GM23248 (cell line): ENCODE measurements around the gene SERPINB5. TPM values are rescaled to one million over a fixed set of nuclear protein-coding genes. Genes with fewer than 3 reads are reported as not detected.

Experiments
- DNase-seq: peaks from one replicate; pipeline ENCODE4 v3.0.0-alpha.2; 2015
- H2AFZ ChIP-seq: fragments of 200-600 bp; sonication (generic); 2 replicates; pipeline ENCODE4 v1.6.1; 2016; ENCODE audit warnings: antibody characterized with exemption
- H3F3A ChIP-seq: fragments of 200-600 bp; sonication (generic); 2 replicates; pipeline ENCODE4 v1.6.1; 2016; ENCODE audit warnings: mild to moderate bottlenecking, antibody characterized with exemption, mixed run types; ENCODE audit not compliant: insufficient read depth
- H3K27ac ChIP-seq: fragments of 200-600 bp; sonication (generic); 2 replicates; pipeline ENCODE4 v1.5.1; 2016; ENCODE audit warnings: mild to moderate bottlenecking
- H3K27me3 ChIP-seq: fragments of 200-600 bp; sonication (generic); replicated peaks from 2 replicates; pipeline ENCODE4 v1.6.1; 2016; ENCODE audit warnings: mild to moderate bottlenecking; ENCODE audit not compliant: insufficient read depth
- H3K36me3 ChIP-seq: fragments of 200-600 bp; sonication (generic); 2 replicates; pipeline ENCODE4 v1.6.1; 2016; ENCODE audit warnings: low read depth, mild to moderate bottlenecking
- H3K4me1 ChIP-seq: fragments of 200-600 bp; sonication (generic); 2 replicates; pipeline ENCODE4 v1.6.1; 2016; ENCODE audit warnings: mild to moderate bottlenecking; ENCODE audit not compliant: insufficient read depth
- H3K4me2 ChIP-seq: fragments of 200-600 bp; sonication (generic); one replicate; pipeline ENCODE4 v1.6.1; 2016; ENCODE audit warnings: mild to moderate bottlenecking; ENCODE audit not compliant: unreplicated experiment
- H3K4me3 ChIP-seq: fragments of 200-600 bp; sonication (generic); 2 replicates; pipeline ENCODE4 v1.5.1; 2016; ENCODE audit warnings: mild to moderate bottlenecking
- H3K79me2 ChIP-seq: fragments of 200-600 bp; sonication (generic); 2 replicates; pipeline ENCODE4 v1.6.1; 2016; ENCODE audit warnings: mild to moderate bottlenecking; ENCODE audit not compliant: insufficient read depth
- H3K9ac ChIP-seq: fragments of 200-600 bp; sonication (generic); 2 replicates; pipeline ENCODE4 v1.6.1; 2016; ENCODE audit warnings: mild to moderate bottlenecking
- H3K9me2 ChIP-seq: fragments of 200-600 bp; sonication (generic); 2 replicates; pipeline ENCODE4 v1.6.1; 2016; ENCODE audit warnings: mixed run types, mild to moderate bottlenecking, moderate library complexity; ENCODE audit not compliant: insufficient read depth
- H3K9me3 ChIP-seq: fragments of 200-600 bp; sonication (generic); one replicate; pipeline ENCODE4 v1.6.1; 2017; ENCODE audit warnings: low read depth
- H4K20me1 ChIP-seq: fragments of 200-600 bp; sonication (generic); 2 replicates; pipeline ENCODE4 v1.6.0; 2016; ENCODE audit not compliant: insufficient read depth
- EZH2 ChIP-seq: fragments of 200-600 bp; sonication (generic); IDR thresholded peaks from 2 replicates; pipeline ENCODE4 v1.6.1; 2018; ENCODE audit warnings: antibody characterized with exemption, mild to moderate bottlenecking; ENCODE audit not compliant: insufficient read depth, poor library complexity, severe bottlenecking
- EZH2phosphoT487 ChIP-seq: fragments of 200-600 bp; sonication (generic); IDR thresholded peaks from 2 replicates; pipeline ENCODE4 v1.6.1; 2018; ENCODE audit warnings: antibody characterized with exemption, moderate library complexity, mild to moderate bottlenecking, low read depth; ENCODE audit not compliant: insufficient read depth
- WGBS, 2 experiments: methylation state at CpG; one replicate each; pipeline ENCODE4 v1.1.6; 2015 to 2017; ENCODE audit warnings: low lambda C conversion rate in 2 of 2, low coverage in 1 of 2; ENCODE audit errors: missing lambda C conversion rate in 2 of 2; 5-methylcytosine and 5-hydroxymethylcytosine counted together
- in situ Hi-C: fragments of 300-500 bp; cut with MboI; formaldehyde crosslinking; loops from 2 replicates; pipeline ENCODE4 v1.15.0; 2020
- polyA plus RNA-seq: library from polyadenylated mRNA; unstranded; fragments of >200 nt; fragmentation: Nextera tagmentation; extraction: Ambion mirVana; gene quantifications from 2 replicates; pipeline ENCODE4 v1.2.1, GENCODE V29; 2016
- total RNA-seq: library from RNA; depleted of rRNA; stranded (reverse); fragments of >200 nt; shearing (Covaris generic); gene quantifications from 2 replicates; pipeline ENCODE4 v1.2.3, GENCODE V29; 2014

The SERPINB5 gene
- total and polyA plus RNA-seq, 2 experiments from 2014 or later: not detected

DNA sequence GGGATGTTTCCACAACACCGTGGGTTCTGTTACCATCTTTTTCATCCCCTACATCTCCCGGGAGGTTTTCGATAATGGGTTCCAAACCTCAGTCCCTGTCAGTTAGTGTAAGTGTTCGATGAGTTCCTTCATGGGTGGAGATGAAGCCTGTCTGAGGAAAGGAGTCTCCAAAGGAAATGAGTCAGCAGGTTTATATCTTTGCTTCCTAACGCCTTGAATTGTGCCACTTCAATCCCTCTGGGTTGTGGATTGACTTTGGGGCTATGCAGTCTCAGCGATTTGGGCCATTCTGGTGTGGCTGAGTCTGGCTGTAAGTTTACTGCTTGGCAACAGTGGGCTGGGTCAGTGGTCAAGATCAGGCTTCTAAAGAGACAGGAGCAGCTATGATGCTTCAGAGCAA, 1.2 kb downstream of the SERPINB5 start:
- peak overlapping the region; percentile 2 for H3K4me2 ChIP-seq
- H3K4me3 ChIP-seq: no peak overlapping the region
- no peaks in the 10 kb centered on the region for H4K20me1 ChIP-seq
- no peaks in the 10 kb centered on the region for H3K9me3 ChIP-seq
- no peaks in the 10 kb centered on the region for H3K36me3 ChIP-seq
- DNase-seq: peak; percentile 24
- no peaks in the 10 kb centered on the region for H3K9me2 ChIP-seq
- H3K4me1 ChIP-seq: peaks cover 7% of the 10 kb centered on the region; the same call in 1 of the 2 replicates
- in situ Hi-C loops: no loop called here
- H2AFZ ChIP-seq: peak overlapping the region; percentile 59
- 47 to 56% methylated on average over 6 of the region's 6 CpGs for WGBS, 2 experiments
- no peaks in the 10 kb centered on the region for H3K27me3 ChIP-seq
- no peak overlapping the region for H3K27ac ChIP-seq
- no peak for TF ChIP-seq EZH2phosphoT487
- TF ChIP-seq EZH2: no peak
- H3K79me2 ChIP-seq: no peaks in the 10 kb centered on the region
- no peak overlapping the region for H3K9ac ChIP-seq
- H3F3A ChIP-seq: no peaks in the 10 kb centered on the region

DNA sequence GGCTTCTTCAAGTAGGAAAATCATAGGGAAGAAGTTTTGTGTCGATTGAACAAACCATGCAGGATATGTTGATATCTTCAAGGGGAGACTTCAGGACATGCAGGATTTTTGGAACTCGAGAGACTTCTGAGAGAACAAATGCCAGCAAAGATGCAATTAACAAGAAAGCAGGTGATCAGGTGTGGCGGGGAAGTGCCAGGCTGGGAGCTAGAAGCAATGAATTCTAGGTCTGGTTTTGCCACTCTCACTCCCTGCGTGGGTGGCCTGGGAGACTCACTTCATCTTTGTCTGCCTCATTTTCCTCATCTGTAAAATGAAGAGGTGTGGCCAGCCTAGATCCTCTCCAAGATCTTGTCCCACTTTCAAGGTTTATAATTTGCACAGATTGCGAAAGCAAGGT, 3.1 kb downstream of the SERPINB5 start:
- Histone ChIP-seq H3K4me2 (no peak overlapping the region), H3K36me3 (no peaks in the 10 kb centered on the region), H4K20me1 (no peaks in the 10 kb centered on the region), H3K27me3 (no peaks in the 10 kb centered on the region), H3K27ac (no peak overlapping the region), H3K79me2 (no peaks in the 10 kb centered on the region), H3K9ac (no peak overlapping the region), H2AFZ (no peak overlapping the region), H3F3A (no peaks in the 10 kb centered on the region), H3K9me2 (no peaks in the 10 kb centered on the region), H3K9me3 (no peaks in the 10 kb centered on the region), H3K4me1 (peaks cover 7% of the 10 kb centered on the region; the same call in 1 of the 2 replicates), H3K4me3 (no peak overlapping the region)
- WGBS, 2 experiments: 67 to 75% methylated on average over 5 of the region's 5 CpGs
- in situ Hi-C loops: no loop called here
- DNase-seq: no peak
- TF ChIP-seq EZH2phosphoT487: no peak

DNA sequence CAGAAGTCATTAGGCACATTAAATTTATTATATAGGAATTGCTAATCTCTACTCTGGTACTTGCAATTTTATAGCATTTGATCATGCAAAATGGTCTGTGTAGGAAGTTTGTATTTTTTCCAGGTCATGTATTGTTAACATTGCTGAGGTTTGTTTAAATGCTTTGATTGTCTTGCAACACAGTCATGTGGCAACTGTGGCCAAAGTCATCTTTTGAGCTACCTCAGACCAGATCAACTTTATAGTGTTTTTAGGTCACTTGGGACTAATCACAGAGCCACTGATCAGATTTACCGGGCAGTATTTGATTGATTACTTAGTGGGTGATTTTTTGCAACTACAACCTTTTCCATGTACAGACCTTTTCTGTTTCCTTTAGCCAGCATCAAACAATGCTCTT, 3.7 kb downstream of the SERPINB5 start:
- Histone ChIP-seq H3K4me3 (no peak overlapping the region), H3F3A (no peaks in the 10 kb centered on the region), H4K20me1 (no peaks in the 10 kb centered on the region), H3K79me2 (no peaks in the 10 kb centered on the region), H3K4me2 (no peak overlapping the region), H3K27me3 (no peaks in the 10 kb centered on the region), H3K27ac (no peak overlapping the region), H3K9me2 (no peaks in the 10 kb centered on the region), H3K36me3 (no peaks in the 10 kb centered on the region), H2AFZ (no peak overlapping the region), H3K9ac (no peak overlapping the region), H3K9me3 (no peaks in the 10 kb centered on the region), H3K4me1 (peaks cover 7% of the 10 kb centered on the region; the same call in 1 of the 2 replicates)
- DNase-seq: no peak
- in situ Hi-C loops: no loop called here
- TF ChIP-seq EZH2phosphoT487: no peak
- TF ChIP-seq EZH2: no peak
- 80 to 92% methylated on average over 1 of the region's 1 CpG for WGBS, 2 experiments

DNA sequence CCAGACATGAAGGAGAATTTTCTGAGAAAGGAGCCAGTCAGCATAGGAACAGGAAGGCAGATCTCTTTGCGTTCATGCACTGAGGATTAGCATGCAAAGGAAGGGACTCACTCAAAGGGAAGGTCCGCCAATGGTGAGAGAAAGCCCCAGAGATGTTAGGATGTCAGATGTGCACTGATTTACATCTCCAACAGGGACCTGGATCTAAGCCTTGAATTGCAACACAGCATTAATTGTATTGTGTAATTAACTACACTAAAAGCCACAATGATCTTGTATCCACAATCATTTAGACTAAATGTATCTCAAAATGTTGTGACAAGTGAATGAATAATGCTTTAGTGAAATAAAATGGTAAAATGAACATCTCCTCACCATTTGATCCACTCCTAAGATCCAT, 4.2 kb downstream of the SERPINB5 start:
- Histone ChIP-seq H3K9ac (no peak overlapping the region), H3K4me3 (no peak overlapping the region), H3K9me3 (no peaks in the 10 kb centered on the region), H3K27ac (no peak overlapping the region), H3F3A (no peaks in the 10 kb centered on the region), H3K36me3 (no peaks in the 10 kb centered on the region), H3K9me2 (no peaks in the 10 kb centered on the region), H3K4me1 (peaks cover 7% of the 10 kb centered on the region; the same call in 1 of the 2 replicates), H2AFZ (no peak overlapping the region), H4K20me1 (no peaks in the 10 kb centered on the region), H3K79me2 (no peaks in the 10 kb centered on the region), H3K27me3 (no peaks in the 10 kb centered on the region), H3K4me2 (no peak overlapping the region)
- 40 to 45% methylated on average over 2 of the region's 2 CpGs for WGBS, 2 experiments
- no peak for TF ChIP-seq EZH2phosphoT487
- TF ChIP-seq EZH2: no peak
- in situ Hi-C loops: no loop called here
- no peak for DNase-seq

DNA sequence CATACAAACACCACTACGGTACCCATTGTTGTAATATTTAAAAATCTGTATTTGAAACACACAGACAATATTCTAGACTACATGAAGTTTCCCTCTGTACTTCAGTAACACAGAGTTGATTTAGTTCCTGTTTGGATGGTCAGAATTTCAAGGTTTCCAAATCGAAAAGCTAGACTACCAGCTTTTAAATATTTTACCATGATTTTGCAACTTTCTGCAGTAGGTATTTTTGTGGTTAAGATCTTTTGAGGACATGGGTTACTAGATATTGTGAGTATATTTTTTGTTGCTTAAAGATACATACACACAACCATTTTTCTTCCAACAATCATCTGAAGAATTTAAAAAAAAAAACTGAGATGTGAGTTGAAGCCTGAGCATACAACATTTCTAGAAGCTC, 10.9 kb downstream of the SERPINB5 start:
- H3K9me2 ChIP-seq: no peaks in the 10 kb centered on the region
- H2AFZ ChIP-seq: no peak overlapping the region
- peaks cover 5% of the 10 kb centered on the region; the same call in 1 of the 2 replicates for H3F3A ChIP-seq
- H3K4me3 ChIP-seq: no peak overlapping the region
- H3K4me1 ChIP-seq: peaks cover 15% of the 10 kb centered on the region
- no peaks in the 10 kb centered on the region for H3K36me3 ChIP-seq
- no peak overlapping the region for H3K4me2 ChIP-seq
- H3K27ac ChIP-seq: no peak overlapping the region
- H3K9me3 ChIP-seq: no peaks in the 10 kb centered on the region
- no peak for TF ChIP-seq EZH2phosphoT487
- no peak for TF ChIP-seq EZH2
- H4K20me1 ChIP-seq: no peaks in the 10 kb centered on the region
- H3K27me3 ChIP-seq: no peaks in the 10 kb centered on the region
- no peak overlapping the region for H3K9ac ChIP-seq
- WGBS, 2 experiments: 40 to 43% methylated on average over 2 of the region's 2 CpGs
- no peaks in the 10 kb centered on the region for H3K79me2 ChIP-seq
- in situ Hi-C loops: no loop called here
- DNase-seq: peak; percentile 20
